HG03469 (cell line): ENCODE results near the gene MACROH2A2.
"Not testable (repeated sequence)": the region's sequence is repeated elsewhere in the genome, so short reads cannot be mapped to it uniquely, and the experiment has no call there.

Source experiments
- ATAC-seq: cut with Tn5 transposase; IDR thresholded peaks from one replicate; pipeline ENCODE4 v1.9.1; 2021; ENCODE audit warnings: mild to moderate bottlenecking, moderate library complexity, moderate number of reproducible peaks; ENCODE audit not compliant: unreplicated experiment

MACROH2A2 gene

DNA sequence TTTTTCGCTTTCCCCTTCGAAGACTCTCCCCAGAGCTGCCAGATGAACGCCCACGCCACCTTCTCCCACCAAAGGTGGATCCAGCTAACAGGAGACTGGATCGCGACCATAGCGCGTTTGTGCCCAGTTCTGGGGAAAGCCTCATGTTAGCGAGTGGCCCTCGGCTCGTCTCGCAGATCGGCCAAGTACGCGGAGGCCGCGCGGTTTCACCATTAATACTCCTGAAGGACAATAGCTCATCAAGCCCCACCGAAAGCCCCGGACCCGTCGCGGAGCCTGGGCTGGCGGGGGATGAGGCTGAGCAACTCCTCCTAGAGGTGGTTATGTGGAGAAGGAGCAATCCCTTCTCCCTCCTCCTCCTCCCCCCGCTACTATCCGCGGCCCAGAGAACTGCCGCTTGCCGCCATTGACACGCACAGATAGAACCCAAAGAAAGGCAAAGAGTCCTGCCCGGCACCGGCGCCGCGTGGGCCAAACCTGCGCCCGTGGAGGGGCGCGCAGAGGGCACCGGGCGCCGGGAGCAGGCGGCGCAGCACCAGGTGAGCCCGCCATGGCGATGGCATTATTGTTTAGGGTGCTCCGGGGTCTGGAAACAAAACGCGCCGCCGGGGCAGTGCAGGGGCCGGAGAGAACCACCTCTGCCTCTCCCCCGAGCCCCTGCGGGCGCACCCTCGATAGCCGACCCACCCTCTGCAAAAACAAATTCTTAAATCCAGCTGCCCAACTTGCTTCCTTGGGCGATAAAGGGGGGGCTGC is at the start of gene MACROH2A2:
Gene MACROH2A2 (plus strand): TSS at position 385 of the 756 bp plus-strand sequence. CDS start 22,813 bp downstream, outside the sequence.
- no peak for ATAC-seq

DNA sequence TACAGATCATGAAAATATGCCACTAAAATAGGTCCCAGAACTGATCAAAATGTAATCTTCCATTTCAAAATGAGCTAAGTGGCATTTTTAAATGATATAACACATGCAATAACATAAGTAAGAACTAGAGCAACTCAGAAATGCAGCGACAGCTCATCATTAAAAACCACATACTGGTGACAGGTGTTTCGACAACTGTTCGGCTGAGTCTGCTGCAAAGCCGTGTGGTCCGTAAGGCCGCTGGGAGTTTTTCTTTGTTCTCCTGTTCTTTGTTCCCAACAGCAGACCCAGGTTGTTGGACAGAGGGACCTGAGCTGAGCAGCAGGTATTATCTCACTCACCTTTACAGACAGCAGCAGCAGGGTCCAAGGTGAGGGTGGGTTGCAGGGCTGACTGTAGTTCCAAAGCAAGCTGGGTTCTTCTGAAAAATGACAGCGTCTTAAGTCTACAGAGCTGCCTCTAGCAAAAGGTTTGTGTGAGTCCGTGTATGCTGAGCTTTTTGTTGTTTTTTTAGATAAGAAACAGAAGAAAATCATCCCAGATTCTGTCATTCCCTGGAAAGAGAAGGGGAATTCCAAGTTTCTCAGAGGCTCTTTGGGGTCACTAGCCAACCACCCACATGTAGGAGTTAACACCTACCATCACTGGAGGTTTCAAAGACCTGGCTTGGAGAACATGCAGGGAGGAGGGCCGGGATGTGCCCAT is 45.4 kb upstream of the MACROH2A2 start:
- no peak for ATAC-seq

DNA sequence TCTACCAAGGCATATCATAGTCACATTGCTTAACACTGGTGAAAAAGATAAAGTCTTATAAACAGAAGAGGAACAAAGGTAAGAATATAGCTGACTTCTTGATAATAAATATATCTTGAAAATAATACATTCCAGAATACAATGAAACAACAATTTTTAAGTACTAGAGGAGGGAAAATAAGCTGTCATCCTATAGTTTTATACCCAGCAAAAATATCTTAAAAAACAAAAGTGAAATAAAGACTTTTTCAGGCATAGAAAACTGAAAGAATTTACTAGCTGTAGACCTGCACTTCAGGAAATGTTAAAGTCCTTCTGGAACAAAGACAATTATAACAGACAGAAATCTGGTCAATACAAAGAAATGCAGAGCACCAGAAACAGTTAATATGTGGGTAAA is 21.4 kb upstream of the MACROH2A2 start:
- ATAC-seq: no peak

DNA sequence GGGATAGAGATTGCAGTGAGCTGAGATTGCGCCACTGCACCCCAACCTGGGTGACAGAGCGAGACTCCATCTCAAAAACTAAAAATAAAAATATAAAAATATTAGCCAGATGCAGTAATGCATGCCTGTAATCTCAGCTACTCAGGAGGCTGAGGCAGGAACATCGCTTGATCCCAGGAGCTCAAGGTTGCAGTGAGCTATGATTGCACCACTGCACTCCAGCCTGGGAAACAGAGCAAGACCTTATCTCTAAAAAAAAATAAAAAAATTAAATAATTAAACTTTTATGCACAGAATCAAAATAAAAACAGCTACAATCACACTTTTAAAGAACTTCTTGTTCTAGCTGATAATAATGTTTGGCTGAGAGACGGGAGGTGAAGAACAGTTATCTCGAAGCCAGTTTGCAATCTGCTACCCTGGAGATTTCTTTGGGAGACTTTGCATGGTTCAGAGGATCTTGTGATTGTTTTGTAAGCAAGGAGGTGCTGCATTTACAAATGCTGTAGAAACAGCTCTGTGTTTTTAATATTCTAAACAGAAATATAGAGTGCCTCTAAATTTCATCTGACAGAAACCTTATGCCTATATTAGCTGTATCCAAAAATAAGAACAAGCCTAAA is 19.9 kb upstream of the MACROH2A2 start:
- no peak for ATAC-seq

DNA sequence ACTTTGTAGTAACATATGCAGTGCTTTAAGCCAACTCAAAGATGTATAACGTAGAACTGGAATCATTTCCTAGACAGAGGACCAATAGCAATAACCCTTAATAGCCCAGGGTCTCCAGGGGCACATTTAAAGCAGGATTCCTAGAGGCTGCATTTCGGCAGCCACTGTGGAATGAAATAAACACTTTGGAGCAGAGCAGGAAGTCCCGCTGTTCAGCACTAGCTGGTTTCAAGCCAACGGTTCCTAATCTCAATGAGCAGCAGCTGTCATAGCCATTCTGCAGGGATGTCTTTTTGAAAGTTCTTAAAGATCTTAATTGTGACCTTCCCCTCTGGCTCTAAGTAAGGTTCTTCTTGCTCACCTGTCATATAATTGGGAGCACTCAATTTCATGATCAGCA is 18.4 kb upstream of the MACROH2A2 start:
- no peak for ATAC-seq

DNA sequence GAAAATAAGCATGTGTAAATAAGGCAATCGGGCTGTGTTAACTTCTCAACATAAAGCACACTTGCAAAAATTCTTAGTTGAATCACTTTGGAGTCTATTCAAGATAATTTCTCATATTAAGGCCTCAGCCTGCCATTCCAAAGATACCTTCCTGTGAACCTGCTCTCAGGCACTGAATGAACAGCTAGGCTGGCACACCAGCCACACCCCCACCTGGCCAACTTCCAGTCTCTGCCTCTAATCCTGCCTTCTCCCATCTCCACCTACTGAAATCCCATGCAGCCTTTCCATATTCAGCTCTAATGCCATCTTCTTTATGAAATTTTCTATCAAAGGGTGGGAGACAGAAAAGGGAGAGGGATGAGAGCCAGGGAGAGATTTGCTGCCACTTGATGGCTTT is 17.1 kb upstream of the MACROH2A2 start:
- ATAC-seq: no peak

DNA sequence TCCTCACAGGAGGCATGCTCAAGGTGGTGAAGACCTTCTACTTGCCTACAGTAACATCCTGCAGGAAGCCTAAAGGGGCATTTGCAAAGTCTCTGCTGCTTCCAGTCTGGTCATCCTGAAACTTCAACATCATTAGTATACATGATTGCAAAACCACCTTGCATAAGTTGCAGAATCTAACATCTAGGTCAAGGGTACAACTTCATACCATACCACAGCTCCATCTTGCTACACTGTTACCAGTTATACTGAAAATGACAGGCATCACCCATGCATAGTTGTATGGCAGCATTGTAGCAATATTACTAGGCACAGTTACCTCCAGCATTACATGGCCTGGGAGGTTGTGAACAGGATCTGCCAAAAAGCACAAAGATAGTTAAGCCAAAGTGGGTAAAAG is 13.7 kb upstream of the MACROH2A2 start:
- no peak for ATAC-seq

DNA sequence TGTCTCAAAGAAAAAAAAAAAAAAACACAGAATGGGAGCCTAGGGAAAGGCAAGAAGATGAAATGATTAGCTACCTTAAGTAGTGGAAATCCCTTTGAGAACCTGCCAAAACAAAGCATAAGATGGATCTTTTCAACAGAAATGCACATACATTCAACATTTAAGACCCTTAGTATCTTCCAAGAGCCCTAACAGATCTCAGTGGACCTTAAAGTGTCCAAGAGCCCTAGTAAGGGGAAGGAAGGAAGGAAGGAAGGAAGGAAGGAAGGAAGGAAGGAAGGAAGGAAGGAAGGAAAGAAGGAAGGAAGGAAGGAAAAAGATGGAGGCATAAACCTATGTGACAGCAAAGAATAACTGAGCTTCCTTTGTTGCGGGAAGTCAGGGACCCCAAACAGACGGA is 11.6 kb upstream of the MACROH2A2 start:
- ATAC-seq: no peak

DNA sequence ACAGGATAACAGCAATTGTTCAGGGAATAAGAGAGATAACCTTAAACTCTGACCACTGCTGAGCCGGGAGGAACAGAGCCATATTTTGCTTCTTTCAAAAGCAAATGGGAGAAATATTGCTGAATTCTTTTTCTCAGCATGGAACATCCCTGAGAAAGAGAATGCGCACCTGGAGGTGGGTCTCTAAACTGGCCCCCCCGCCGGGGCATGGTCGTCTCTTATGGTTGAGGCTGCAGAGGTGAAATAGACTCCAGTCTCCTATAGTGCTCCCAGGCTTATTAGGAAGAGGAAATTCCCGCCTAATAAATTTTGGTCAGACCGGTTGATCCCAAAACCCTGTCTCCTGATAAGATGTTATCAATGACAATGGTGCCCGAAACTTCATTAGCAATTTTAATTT is 10.9 kb upstream of the MACROH2A2 start:
- ATAC-seq: not testable (repeated sequence)

DNA sequence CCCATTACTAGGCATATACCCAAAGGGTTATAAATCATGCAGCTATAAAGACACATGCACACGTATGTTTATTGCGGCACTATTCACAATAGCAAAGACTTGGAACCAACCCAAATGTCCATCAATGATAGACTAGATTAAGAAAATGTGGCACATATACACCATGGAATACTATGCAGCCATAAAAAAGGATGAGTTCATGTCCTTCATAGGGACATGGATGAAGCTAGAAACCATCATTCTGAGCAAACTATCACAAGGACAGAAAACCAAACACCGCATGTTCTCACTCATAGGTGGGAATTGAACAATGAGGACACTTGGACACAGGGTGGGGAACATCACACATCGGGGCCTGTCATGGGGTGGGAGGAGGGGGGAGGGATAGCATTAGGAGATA is 5.6 kb upstream of the MACROH2A2 start:
- not testable (repeated sequence) for ATAC-seq

DNA sequence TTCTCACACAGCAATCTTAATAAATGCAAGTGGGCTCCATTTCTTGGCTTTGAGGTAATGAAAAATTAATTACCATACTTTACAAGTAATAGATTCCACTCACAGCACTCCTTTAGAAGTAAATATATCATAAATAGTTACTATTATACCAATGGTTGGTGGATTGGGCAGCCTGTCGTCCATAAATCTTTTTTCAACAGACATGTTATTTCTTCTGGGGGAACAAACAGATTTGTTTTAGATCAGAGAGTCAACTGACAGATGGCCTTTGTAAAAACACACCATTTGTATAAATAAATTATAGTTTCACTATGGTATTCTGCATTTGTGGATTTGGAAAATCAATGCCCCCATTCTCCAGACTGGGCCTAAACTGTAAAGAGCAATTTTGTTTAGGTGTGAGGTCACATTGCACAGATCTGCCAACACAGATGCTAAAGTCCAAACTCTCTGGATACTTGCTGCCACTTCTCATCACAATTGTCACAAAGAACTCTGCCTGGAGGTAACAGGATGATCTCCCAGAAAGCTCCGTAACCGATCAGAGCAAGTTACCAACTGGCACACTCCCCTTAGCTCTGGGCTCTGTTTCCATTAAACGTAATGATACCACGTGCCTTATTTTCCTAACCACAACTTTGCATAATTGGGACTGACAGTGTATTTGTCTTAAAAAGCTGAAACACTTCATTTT is 4.5 kb upstream of the MACROH2A2 start:
- ATAC-seq: no peak

DNA sequence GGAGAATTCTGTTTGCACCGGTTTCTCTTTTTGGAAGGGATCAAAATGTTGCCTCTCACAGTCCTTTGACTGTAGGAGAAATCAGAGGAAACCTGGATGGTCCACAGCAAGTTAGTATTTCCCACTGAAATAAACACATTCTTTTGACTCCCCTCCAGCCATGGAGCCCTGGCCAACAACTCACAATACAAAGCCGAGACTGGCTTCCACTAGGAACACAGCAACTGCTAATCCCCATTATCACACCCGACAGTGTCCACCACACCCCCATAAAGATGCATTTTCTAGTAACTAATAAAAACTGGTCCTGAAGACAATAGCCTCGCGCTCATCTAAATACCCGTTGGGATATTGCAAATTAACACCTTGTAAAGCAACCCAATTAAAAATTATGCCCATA is 798 bp upstream of the MACROH2A2 start:
- no peak for ATAC-seq

DNA sequence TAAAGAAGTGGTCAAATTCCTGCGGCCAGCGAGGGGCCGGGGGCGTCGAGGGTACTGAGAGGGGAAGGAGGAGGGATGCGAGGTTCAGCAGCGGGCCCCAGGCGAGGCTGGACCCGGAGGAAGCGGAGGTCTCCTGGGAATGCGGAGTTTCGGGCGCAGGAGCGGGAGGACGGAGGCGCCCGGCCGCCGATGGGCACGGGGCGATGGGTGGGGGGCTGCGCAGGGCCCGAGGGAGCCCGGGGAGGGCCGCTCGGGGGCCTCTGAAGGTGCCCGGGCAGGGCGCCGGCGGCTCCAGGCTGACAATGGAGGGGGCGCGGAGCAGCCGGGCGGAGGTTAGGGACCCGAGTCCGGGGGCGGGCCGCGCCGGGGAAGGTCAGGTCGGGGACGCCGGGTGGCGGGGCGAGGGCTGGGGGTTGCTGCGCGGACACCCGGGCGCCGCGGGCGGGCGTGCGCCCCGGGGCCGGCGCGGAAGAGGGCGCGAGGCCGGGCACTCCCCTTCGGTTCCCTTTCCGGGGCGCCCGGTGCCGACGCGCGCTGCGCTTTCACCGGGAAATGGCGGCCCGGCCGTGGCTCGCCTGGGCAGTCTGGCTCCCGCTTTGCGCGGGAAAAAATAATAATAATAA is 683 bp downstream of the MACROH2A2 start:
- ATAC-seq: no peak

DNA sequence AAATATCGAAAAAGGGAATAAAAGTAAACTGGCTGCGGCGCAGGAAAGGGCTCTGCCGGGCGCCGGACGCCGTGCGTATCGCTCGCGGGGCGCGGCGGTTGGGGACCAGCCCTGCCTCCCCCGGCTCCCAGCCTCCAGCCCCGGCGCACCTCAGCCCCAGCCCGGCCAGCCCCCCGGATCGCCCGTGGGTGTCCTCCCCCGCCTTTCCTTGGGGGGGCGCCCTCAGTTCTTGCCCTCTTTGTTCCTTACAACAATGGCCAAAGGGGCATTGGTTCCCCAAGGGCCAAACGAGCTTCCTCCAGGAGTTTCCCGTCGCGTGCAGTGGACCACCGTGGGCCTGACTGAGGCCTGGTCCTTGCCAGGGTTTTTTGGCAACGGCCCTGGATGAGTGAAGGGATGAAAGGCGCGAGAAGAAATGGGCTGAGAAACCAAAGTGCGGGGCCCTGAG is 1.2 kb downstream of the MACROH2A2 start:
- ATAC-seq: no peak

DNA sequence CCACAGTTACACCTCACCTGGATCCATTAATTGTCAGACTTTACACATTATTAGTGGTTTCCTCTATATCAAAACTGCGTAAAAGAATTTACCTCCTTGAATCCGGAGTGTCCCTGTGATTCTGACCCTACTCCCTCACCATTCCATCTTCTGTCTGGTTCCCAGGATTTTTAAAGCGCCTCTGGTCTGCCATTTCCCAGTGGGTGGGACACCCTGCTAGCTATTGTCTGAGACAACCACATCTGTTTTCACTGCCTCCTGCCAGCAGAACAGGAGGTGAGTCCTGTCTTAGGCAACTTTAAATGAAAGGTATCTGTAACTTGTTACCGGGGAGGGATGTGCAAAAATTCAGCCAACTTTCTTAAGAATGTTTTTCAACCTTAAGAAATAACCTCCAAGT is 2.3 kb downstream of the MACROH2A2 start:
- no peak for ATAC-seq

DNA sequence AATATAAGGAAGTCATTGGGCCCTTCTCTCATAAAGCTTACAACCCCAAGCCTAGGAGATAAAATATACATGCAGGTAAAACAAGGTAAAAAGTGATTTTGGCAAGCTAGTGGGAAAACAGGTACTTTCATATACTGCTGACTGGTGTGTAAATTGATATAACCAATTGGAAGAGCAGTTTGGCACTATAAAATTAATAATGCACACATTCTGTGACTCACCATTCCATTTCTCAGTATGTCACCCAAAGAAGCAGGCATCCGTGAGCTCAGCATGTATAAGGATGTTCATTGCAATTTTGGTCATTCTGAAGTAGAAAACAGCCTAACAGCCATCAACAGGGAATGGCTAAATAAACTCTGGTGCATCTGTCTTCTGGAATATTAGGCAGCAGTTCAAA is 2.9 kb downstream of the MACROH2A2 start:
- ATAC-seq: no peak

DNA sequence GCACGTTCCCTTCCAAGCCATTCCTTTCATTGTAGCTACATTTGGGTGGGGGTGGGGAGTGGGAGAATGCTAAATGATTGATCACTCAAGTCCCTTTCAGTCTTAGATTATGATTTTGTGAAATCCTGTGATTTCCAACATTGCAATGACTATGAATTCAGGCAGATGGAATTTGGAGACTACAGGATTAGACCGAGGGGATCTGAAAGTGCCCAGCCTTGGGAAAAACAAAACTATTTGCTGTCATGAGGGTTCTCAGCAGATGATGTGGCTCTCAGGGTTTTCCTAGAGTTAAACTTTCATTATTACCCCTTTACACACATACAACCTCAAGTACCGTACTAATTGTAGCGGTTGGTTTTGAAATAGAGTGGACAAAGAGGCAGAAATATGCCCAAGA is 4.7 kb downstream of the MACROH2A2 start:
- no peak for ATAC-seq

DNA sequence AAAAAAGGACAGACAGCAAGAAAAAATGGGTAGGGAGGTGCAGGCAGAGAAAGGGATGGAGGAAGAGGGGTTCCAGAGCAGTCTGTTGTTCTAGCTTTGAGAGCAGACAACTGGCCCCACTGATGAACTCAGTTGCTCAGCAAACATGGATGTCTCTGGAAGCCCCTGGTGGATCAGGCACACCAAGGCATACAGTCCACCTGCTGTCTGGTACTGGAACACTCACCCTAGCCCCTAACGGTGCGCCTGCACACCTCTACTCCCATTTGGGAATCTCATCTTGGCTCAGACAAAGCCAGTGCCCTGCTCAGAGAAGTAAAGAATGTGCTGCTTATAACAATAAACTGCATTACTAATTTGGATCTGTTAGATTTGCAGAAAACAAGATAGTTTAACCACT is 7.7 kb downstream of the MACROH2A2 start:
- ATAC-seq: no peak

DNA sequence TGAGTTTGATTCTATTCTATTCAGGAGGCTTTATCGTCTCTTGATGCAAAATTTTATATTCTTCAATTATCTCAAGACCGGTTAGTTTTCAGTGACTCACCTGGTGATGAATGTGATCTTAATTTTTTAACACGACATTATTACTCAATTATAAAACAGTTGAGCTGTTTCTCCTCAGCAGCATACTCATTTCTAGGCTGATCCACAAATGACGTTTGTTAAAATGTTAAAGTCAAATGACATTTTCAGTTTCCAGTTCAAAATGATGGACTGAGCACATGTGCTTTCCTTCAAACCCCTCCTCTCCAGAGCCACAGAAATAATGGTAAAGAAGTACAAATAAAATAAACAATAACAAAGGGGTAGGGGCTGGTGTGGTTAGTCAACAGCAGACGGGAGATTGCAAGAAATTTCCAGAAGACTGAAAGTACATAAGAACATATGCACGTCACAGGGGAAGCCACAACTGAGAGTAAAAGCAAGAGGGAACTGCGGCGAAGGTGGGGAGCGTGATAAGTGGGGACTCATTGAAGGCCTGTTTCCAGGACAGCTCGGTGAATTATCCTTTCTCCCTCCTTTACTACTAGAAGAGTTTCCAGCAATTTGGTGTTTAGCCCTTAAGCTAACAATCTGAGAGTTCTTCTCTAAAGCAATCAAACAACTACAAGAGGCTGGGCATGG is 10.9 kb downstream of the MACROH2A2 start:
- ATAC-seq: no peak

DNA sequence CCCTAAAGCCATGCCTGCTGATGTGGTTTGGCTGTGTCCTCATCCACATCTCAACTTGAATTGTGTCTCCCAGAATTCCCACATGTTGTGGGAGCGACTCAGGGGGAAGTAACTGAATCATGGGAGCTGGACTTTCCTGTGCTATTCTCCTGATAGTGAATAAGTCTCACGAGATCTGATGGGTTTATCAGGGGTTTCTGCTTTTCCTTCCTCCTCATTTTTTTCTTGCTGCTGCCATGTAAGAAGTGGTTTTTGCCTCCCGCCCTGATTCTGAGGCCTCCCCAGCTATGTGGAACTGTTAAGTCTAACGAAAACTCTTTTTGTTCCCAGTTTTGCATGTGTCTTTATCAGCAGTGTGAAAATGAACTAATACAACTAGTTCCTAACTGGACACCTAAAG is 11.8 kb downstream of the MACROH2A2 start:
- no peak for ATAC-seq
